HCT116 (cell line): ENCODE results near the gene IQCM. TPM values are rescaled to one million over a fixed set of nuclear protein-coding genes. Genes with fewer than 3 reads are reported as not detected.

Source experiments
- ATAC-seq: fragments of 200-7000 bp; cut with Tn5 transposase; 2 replicates; pipeline ENCODE4 v1.9.1; 2020; ENCODE audit warnings: mild to moderate bottlenecking, moderate library complexity
- BruUV-seq: library from RNA; stranded (reverse); fragments of 400-500 nt; replicated peaks from 2 replicates; lab custom pipeline; 2021; lab: Mats Ljungman, UMichigan
- CTCF ChIA-PET: fragments of 300-600 bp; sonication (Branson Sonifier 250); formaldehyde crosslinking; loops from one replicate; lab custom pipeline; 2021; ENCODE audit warnings: antibody characterized with exemption; lab: Charles Lee
- POLR2A ChIA-PET: fragments of 300-600, 350-600 bp; sonication (Branson Sonifier 250); formaldehyde crosslinking; loops from one replicate; lab custom pipeline; 2021; ENCODE audit warnings: antibody characterized with exemption; lab: Charles Lee
- RAD21 ChIA-PET, 2 experiments: fragments of 300-600 bp; sonication (Branson Sonifier 250); formaldehyde crosslinking; loops; one replicate each; lab custom pipeline; 2023; ENCODE audit warnings: low total read pairs in 2 of 2; ENCODE audit not compliant: uncharacterized antibody in 2 of 2, unreplicated experiment in 2 of 2, low non-redundant PET in 1 of 2; lab: Charles Lee
- DNase-seq: peaks from one replicate; pipeline ENCODE4 v3.0.0-alpha.2; 2010; ENCODE audit warnings: low read depth, low spot score
- H2AFZ ChIP-seq: fragments of 200-600 bp; shearing (Covaris generic), sonication (generic); 2 replicates; pipeline ENCODE4 v1.6.1; 2017; ENCODE audit warnings: low read depth, mixed run types, mixed read lengths, antibody characterized with exemption, low read length; ENCODE audit not compliant: poor library complexity, severe bottlenecking
- H3K27ac ChIP-seq: 2 replicates; pipeline ENCODE4 v1.5.1; 2012; ENCODE audit warnings: low read depth, low read length
- H3K27me3 ChIP-seq: fragments of 200-600 bp; sonication (generic); 2 replicates; pipeline ENCODE4 v1.6.1; 2016; ENCODE audit warnings: mixed run types, low read length, mixed read lengths; ENCODE audit not compliant: insufficient read depth
- H3K36me3 ChIP-seq, 2 experiments: fragments of 200-500 bp in 1 of 2; fragments of 200-600 bp in 1 of 2; sonication (Bioruptor generic) in 1 of 2; sonication (generic) in 1 of 2; 2 replicates each; pipeline versions ENCODE4 v1.5.1 to v1.6.1; 2014 to 2016; ENCODE audit warnings: low read length in 2 of 2, inconsistent platforms in 1 of 2, mixed read lengths in 1 of 2, mixed run types in 1 of 2; ENCODE audit not compliant: insufficient read depth in 2 of 2, control insufficient read depth in 1 of 2
- H3K4me1 ChIP-seq, 2 experiments: fragments of 200-600 bp in 1 of 2; sonication (generic) in 1 of 2; 2 replicates each; pipeline versions ENCODE4 v1.5.1 to v1.6.1; 2012 to 2017; ENCODE audit warnings: low read length in 2 of 2, inconsistent platforms in 1 of 2, mild to moderate bottlenecking in 1 of 2, mixed read lengths in 1 of 2, mixed run types in 1 of 2, moderate library complexity in 1 of 2; ENCODE audit not compliant: insufficient read depth in 2 of 2, control insufficient read depth in 1 of 2
- H3K4me2 ChIP-seq: fragments of 200-600 bp; sonication (generic); 2 replicates; pipeline ENCODE4 v1.6.1; 2017; ENCODE audit warnings: mixed run types, low read length, mixed read lengths
- H3K4me3 ChIP-seq, 2 experiments: fragments of 200-600 bp in 1 of 2; sonication (generic) in 1 of 2; replicated peaks in 1 of 2; 2 replicates each; pipeline ENCODE4 v1.5.1; 2011 to 2016; ENCODE audit warnings: low read length in 2 of 2, control low read depth in 1 of 2, low read depth in 1 of 2, mild to moderate bottlenecking in 1 of 2, mixed read lengths in 1 of 2, mixed run types in 1 of 2
- H3K79me2 ChIP-seq: fragments of 200-600 bp; sonication (generic); 2 replicates; pipeline ENCODE4 v1.6.1; 2017; ENCODE audit warnings: mild to moderate bottlenecking, mixed run types, low read length, moderate library complexity, mixed read lengths; ENCODE audit not compliant: insufficient read depth
- H3K9ac ChIP-seq: fragments of 200-600 bp; sonication (generic); 2 replicates; pipeline ENCODE4 v1.6.1; 2016; ENCODE audit warnings: low read length, mixed read lengths
- H3K9me2 ChIP-seq: fragments of 200-600 bp; sonication (generic), shearing (Covaris generic); 2 replicates; pipeline ENCODE4 v1.6.1; 2017; ENCODE audit warnings: mixed run types, mild to moderate bottlenecking, moderate library complexity; ENCODE audit not compliant: insufficient read depth
- H3K9me3 ChIP-seq, 2 experiments: fragments of 200-500 bp in 1 of 2; fragments of 200-600 bp in 1 of 2; sonication (Bioruptor generic) in 1 of 2; sonication (generic) in 1 of 2; 2 replicates each; pipeline ENCODE4 v1.6.1; 2014 to 2017; ENCODE audit warnings: low read length in 2 of 2, mixed read lengths in 2 of 2, inconsistent platforms in 1 of 2, low read depth in 1 of 2, mild to moderate bottlenecking in 1 of 2, mixed run types in 1 of 2, moderate library complexity in 1 of 2; ENCODE audit not compliant: control insufficient read depth in 1 of 2, insufficient read depth in 1 of 2
- H4K20me1 ChIP-seq: fragments of 200-600 bp; sonication (generic), shearing (Covaris generic); 2 replicates; pipeline ENCODE4 v1.6.1; 2017; ENCODE audit warnings: mixed run types, mild to moderate bottlenecking, moderate library complexity; ENCODE audit not compliant: insufficient read depth
- CBX3 ChIP-seq: IDR thresholded peaks from 2 replicates; pipeline ENCODE4 v1.6.1; 2012; ENCODE audit warnings: low read depth
- CEBPB ChIP-seq: IDR thresholded peaks from 2 replicates; pipeline ENCODE4 v1.6.1; 2012; ENCODE audit warnings: low read depth
- ELF1 ChIP-seq: IDR thresholded peaks from 2 replicates; pipeline ENCODE4 v1.6.1; 2012; ENCODE audit warnings: low read depth, borderline replicate concordance
- FOSL1 ChIP-seq: IDR thresholded peaks from 2 replicates; pipeline ENCODE4 v1.6.1; 2012; ENCODE audit warnings: low read depth
- JUND ChIP-seq: IDR thresholded peaks from 2 replicates; pipeline ENCODE4 v1.6.1; 2012
- POLR2A ChIP-seq: IDR thresholded peaks from 2 replicates; pipeline ENCODE4 v1.7.0; 2011; ENCODE audit warnings: borderline replicate concordance; ENCODE audit not compliant: insufficient read depth, insufficient read length; ENCODE audit errors: extremely low read depth
- SIN3A ChIP-seq: IDR thresholded peaks from 2 replicates; pipeline ENCODE4 v1.6.1; 2012; ENCODE audit warnings: low read depth
- SP1 ChIP-seq: IDR thresholded peaks from 2 replicates; pipeline ENCODE4 v1.6.1; 2012; ENCODE audit warnings: low read depth
- SRF ChIP-seq: IDR thresholded peaks from 2 replicates; pipeline ENCODE4 v1.6.1; 2012; ENCODE audit warnings: low read depth
- TCF7L2 ChIP-seq: IDR thresholded peaks from 2 replicates; pipeline ENCODE4 v1.7.0; 2011; ENCODE audit warnings: borderline replicate concordance, inconsistent platforms; ENCODE audit not compliant: insufficient read depth, insufficient read length; ENCODE audit errors: extremely low read depth
- YY1 ChIP-seq: IDR thresholded peaks from 2 replicates; pipeline ENCODE4 v1.6.1; 2011; ENCODE audit warnings: low read length, low read depth, moderate library complexity, mild to moderate bottlenecking; ENCODE audit not compliant: insufficient replicate concordance; ENCODE audit errors: extremely low read depth
- intact Hi-C: fragments of 100-400 bp; cut with micrococcal nuclease; formaldehyde crosslinking; loops from 2 replicates; pipeline ENCODE4 v1.10.0; 2022
- total RNA-seq: library from RNA; stranded (reverse); gene quantifications from one replicate; pipeline ENCODE4 v1.2.1, GENCODE V29; 2021; ENCODE audit not compliant: unreplicated experiment
- TF ChIP-seq, protein P1 (sequence below): IDR thresholded peaks from 2 replicates; pipeline ENCODE4 v1.6.1; 2012; ENCODE audit warnings: low read depth
- TF ChIP-seq, protein P2 (sequence below): IDR thresholded peaks from 2 replicates; pipeline ENCODE4 v1.6.1; 2012
- TF ChIP-seq, protein P3 (sequence below): IDR thresholded peaks from 2 replicates; pipeline ENCODE4 v1.6.1; 2011; ENCODE audit warnings: mild to moderate bottlenecking, low read length, moderate library complexity; ENCODE audit not compliant: insufficient replicate concordance; ENCODE audit errors: extremely low read depth
- TF ChIP-seq, protein P4 (sequence below), 3 experiments: fragments of 200-600 bp in 1 of 3; sonication (generic) in 1 of 3; IDR thresholded peaks in 2 of 3; conservative IDR thresholded peaks in 1 of 3; 2 replicates each; pipeline ENCODE4 v1.5.1; 2012 to 2017; ENCODE audit warnings: low read depth in 2 of 3, low read length in 2 of 3, antibody characterized with exemption in 1 of 3, borderline replicate concordance in 1 of 3, control low read depth in 1 of 3, mild to moderate bottlenecking in 1 of 3, mixed read lengths in 1 of 3, mixed run types in 1 of 3, moderate library complexity in 1 of 3; ENCODE audit not compliant: insufficient read depth in 1 of 3

IQCM gene
- total RNA-seq, 1 experiment from 2014 or later = 0.20 TPM

DNA sequence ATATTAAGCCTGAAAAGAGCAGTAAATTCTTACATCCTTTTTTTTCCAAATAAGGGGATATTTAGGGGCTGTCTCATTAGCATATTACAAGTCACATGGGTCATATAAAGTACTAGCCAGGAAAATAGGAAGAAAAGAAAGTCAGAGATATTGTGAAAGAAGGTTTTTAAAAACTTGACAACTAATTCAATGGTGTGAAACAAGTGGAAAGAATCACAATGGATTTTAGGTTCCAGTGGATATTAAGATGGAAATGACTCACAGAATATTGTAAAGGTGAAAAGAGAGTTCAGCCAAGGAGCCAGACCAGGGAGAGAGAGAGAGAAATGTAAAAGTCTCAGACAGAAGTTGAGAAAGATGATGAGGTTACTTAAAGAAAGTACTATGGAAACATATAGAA lies 297.2 kb downstream of the IQCM start:
- H3K4me3 ChIP-seq = no peak overlapping the region
- no peak for ATAC-seq
- H3K4me1 ChIP-seq = peaks cover 0 to 25% of the 10 kb centered on the region in 2 experiments; a peak in 2 of 4 replicates
- intact Hi-C loops = no loop called here
- TF ChIP-seq CBX3 (no peak), JUND (no peak), TCF7L2 (no peak), SP1 (no peak), SRF (no peak), FOSL1 (no peak), YY1 (no peak), ELF1 (no peak), CEBPB (no peak), POLR2A (no peak), SIN3A (no peak)
- TF ChIP-seq, protein P1, sequence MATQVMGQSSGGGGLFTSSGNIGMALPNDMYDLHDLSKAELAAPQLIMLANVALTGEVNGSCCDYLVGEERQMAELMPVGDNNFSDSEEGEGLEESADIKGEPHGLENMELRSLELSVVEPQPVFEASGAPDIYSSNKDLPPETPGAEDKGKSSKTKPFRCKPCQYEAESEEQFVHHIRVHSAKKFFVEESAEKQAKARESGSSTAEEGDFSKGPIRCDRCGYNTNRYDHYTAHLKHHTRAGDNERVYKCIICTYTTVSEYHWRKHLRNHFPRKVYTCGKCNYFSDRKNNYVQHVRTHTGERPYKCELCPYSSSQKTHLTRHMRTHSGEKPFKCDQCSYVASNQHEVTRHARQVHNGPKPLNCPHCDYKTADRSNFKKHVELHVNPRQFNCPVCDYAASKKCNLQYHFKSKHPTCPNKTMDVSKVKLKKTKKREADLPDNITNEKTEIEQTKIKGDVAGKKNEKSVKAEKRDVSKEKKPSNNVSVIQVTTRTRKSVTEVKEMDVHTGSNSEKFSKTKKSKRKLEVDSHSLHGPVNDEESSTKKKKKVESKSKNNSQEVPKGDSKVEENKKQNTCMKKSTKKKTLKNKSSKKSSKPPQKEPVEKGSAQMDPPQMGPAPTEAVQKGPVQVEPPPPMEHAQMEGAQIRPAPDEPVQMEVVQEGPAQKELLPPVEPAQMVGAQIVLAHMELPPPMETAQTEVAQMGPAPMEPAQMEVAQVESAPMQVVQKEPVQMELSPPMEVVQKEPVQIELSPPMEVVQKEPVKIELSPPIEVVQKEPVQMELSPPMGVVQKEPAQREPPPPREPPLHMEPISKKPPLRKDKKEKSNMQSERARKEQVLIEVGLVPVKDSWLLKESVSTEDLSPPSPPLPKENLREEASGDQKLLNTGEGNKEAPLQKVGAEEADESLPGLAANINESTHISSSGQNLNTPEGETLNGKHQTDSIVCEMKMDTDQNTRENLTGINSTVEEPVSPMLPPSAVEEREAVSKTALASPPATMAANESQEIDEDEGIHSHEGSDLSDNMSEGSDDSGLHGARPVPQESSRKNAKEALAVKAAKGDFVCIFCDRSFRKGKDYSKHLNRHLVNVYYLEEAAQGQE = no peak
- TF ChIP-seq, protein P2, sequence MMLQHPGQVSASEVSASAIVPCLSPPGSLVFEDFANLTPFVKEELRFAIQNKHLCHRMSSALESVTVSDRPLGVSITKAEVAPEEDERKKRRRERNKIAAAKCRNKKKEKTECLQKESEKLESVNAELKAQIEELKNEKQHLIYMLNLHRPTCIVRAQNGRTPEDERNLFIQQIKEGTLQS = no peak
- TF ChIP-seq, protein P3, sequence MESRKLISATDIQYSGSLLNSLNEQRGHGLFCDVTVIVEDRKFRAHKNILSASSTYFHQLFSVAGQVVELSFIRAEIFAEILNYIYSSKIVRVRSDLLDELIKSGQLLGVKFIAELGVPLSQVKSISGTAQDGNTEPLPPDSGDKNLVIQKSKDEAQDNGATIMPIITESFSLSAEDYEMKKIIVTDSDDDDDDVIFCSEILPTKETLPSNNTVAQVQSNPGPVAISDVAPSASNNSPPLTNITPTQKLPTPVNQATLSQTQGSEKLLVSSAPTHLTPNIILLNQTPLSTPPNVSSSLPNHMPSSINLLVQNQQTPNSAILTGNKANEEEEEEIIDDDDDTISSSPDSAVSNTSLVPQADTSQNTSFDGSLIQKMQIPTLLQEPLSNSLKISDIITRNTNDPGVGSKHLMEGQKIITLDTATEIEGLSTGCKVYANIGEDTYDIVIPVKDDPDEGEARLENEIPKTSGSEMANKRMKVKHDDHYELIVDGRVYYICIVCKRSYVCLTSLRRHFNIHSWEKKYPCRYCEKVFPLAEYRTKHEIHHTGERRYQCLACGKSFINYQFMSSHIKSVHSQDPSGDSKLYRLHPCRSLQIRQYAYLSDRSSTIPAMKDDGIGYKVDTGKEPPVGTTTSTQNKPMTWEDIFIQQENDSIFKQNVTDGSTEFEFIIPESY = no peak
- TF ChIP-seq, protein P4, sequence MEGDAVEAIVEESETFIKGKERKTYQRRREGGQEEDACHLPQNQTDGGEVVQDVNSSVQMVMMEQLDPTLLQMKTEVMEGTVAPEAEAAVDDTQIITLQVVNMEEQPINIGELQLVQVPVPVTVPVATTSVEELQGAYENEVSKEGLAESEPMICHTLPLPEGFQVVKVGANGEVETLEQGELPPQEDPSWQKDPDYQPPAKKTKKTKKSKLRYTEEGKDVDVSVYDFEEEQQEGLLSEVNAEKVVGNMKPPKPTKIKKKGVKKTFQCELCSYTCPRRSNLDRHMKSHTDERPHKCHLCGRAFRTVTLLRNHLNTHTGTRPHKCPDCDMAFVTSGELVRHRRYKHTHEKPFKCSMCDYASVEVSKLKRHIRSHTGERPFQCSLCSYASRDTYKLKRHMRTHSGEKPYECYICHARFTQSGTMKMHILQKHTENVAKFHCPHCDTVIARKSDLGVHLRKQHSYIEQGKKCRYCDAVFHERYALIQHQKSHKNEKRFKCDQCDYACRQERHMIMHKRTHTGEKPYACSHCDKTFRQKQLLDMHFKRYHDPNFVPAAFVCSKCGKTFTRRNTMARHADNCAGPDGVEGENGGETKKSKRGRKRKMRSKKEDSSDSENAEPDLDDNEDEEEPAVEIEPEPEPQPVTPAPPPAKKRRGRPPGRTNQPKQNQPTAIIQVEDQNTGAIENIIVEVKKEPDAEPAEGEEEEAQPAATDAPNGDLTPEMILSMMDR (IDR thresholded peaks at IDR 0.05 in 2 of 3, conservative IDR thresholded peaks at IDR 0.05 in 1 of 3; ENCODE audit: borderline replicate concordance in 1 of 3, insufficient read depth in 1 of 3, low read depth in 2 of 3, low read length in 2 of 3) = no peak
- TF ChIP-seq, all 23 proteins: peak for 0
- no TSS peak for BruUV-seq
- Histone ChIP-seq H4K20me1 (no peaks in the 10 kb centered on the region), H3K9me2 (no peaks in the 10 kb centered on the region), H3K9me3 (no peaks in the 10 kb centered on the region), H2AFZ (no peak overlapping the region), H3K27me3 (no peaks in the 10 kb centered on the region), H3K9ac (no peak overlapping the region), H3K36me3 (no peaks in the 10 kb centered on the region), H3K27ac (no peak overlapping the region), H3K4me2 (no peak overlapping the region), H3K79me2 (no peaks in the 10 kb centered on the region)
- ChIA-PET POLR2A (no interaction called here), CTCF (no interaction called here), RAD21 (no interaction called here)
- DNase-seq = no peak
